Measurements from ENCODE around the gene BTBD19. TPM values are rescaled to one million over a fixed set of nuclear protein-coding genes. Genes with fewer than 3 reads are reported as not detected.
A peak's percentile ranks its signal among the peaks of the same experiment; 100 is the strongest.

BTBD19 gene
- total and polyA plus RNA-seq, 9 of the 15 experiments (the other 6 are each of a cell fraction or from before 2014, with no cell fraction given), result 0.22 to 2.0 (median 0.95) TPM

DNA sequence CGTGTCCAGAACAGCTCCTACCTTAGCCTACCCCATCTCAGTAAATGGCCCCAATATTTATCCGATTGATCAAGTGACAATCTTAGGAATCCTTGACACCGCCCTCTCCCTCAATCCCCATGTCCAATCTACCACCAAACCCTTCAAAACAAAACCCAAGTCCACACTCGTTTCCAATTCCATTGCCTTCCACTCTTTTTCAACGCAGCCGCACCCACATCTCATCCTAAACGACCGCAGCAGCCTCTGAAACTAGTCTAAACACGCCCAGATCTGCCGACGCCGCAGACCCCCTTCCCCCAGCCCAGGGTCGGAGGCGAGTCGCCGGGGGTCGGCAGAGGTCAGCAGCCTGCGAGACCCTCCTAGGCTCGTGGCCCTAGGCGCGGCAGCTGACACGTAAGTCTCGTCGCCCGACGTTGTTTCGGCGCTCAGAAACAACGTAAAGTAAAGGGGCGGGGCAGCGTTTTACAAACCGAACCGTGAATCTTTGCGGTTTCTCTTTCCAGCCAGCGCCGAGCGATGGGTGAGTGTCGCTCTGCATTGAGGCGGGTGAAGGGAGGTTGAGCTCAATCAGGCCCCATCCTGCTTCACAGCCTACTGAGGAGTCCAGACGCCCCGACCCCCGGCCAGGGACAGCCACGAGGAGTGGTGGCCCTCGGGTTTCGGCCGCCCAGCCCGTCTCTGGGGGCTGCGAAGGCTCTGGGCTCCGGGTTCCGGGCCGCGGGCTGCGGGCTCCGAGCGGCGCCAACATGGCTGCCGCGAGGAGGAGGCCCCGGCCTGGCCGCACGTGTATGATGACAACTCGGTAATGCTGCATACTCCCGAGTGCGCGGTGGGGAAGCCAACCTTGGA is 33.0 kb upstream of the BTBD19 start, which contains the start of gene RPS8 (continued):
- TF ChIP-seq SMARCA4 (IDR thresholded peaks at IDR 0.05), result peak; percentile 90
- TF ChIP-seq, protein P1, sequence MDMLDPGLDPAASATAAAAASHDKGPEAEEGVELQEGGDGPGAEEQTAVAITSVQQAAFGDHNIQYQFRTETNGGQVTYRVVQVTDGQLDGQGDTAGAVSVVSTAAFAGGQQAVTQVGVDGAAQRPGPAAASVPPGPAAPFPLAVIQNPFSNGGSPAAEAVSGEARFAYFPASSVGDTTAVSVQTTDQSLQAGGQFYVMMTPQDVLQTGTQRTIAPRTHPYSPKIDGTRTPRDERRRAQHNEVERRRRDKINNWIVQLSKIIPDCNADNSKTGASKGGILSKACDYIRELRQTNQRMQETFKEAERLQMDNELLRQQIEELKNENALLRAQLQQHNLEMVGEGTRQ (CRISPR knock-in tag; IDR thresholded peaks at IDR 0.05), result peak; percentile 54
- TF ChIP-seq ZEB2 (IDR thresholded peaks at IDR 0.05), result peak; percentile 80
- TF ChIP-seq, protein P2, sequence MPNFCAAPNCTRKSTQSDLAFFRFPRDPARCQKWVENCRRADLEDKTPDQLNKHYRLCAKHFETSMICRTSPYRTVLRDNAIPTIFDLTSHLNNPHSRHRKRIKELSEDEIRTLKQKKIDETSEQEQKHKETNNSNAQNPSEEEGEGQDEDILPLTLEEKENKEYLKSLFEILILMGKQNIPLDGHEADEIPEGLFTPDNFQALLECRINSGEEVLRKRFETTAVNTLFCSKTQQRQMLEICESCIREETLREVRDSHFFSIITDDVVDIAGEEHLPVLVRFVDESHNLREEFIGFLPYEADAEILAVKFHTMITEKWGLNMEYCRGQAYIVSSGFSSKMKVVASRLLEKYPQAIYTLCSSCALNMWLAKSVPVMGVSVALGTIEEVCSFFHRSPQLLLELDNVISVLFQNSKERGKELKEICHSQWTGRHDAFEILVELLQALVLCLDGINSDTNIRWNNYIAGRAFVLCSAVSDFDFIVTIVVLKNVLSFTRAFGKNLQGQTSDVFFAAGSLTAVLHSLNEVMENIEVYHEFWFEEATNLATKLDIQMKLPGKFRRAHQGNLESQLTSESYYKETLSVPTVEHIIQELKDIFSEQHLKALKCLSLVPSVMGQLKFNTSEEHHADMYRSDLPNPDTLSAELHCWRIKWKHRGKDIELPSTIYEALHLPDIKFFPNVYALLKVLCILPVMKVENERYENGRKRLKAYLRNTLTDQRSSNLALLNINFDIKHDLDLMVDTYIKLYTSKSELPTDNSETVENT (CRISPR knock-in tag; IDR thresholded peaks at IDR 0.05), result peak; percentile 87
- TF ChIP-seq SAFB2 (IDR thresholded peaks at IDR 0.05; ENCODE audit: borderline replicate concordance, low read depth, low read length, severe bottlenecking), result no peak
- TF ChIP-seq MAFF (IDR thresholded peaks at IDR 0.05; ENCODE audit: low read length), result no peak
- peak; percentile 55; the same call in 1 of the 2 replicates for TF ChIP-seq ZNF766 (CRISPR knock-in tag; conservative IDR thresholded peaks at IDR 0.05)
- TF ChIP-seq LEF1 (IDR thresholded peaks at IDR 0.05), result peak; percentile 75
- TF ChIP-seq POLR2G (IDR thresholded peaks at IDR 0.05; ENCODE audit: low read depth, low read length), result peak; percentile 100
- no peak for TF ChIP-seq POU5F1 (IDR thresholded peaks at IDR 0.05; ENCODE audit: borderline replicate concordance, low read depth, low read length, partially characterized antibody)
- peak; percentile 72; the same call in 1 of the 2 replicates for TF ChIP-seq ZNF830 (CRISPR knock-in tag; IDR thresholded peaks at IDR 0.05)
- peak; percentile 93 for TF ChIP-seq DPF2 (IDR thresholded peaks at IDR 0.05)
- TF ChIP-seq SNRNP70 (optimal IDR thresholded peaks at IDR 0.05; ENCODE audit: low read depth, low read length), result no peak
- peak; percentile 78 for TF ChIP-seq SAP30 (IDR thresholded peaks at IDR 0.05; ENCODE audit: borderline replicate concordance, insufficient read depth, low read depth, low read length, poor library complexity, severe bottlenecking)
- no peak; the same call in none of the 2 replicates for TF ChIP-seq ZBTB49 (CRISPR knock-in tag; IDR thresholded peaks at IDR 0.05; ENCODE audit: borderline replicate concordance)
- TF ChIP-seq RREB1 (CRISPR knock-in tag; IDR thresholded peaks at IDR 0.05), result peak; percentile 69; the same call in 1 of the 2 replicates

All from K562 (cell line).